HG02798 (cell line): ENCODE data around the gene LMO7.
"Not testable (repeated sequence)": the region's sequence is repeated elsewhere in the genome, so short reads cannot be mapped to it uniquely, and the experiment has no call there.

Source experiments
- ATAC-seq: cut with Tn5 transposase; IDR thresholded peaks from one replicate; pipeline ENCODE4 v1.9.1; 2021; ENCODE audit warnings: mild to moderate bottlenecking; ENCODE audit not compliant: unreplicated experiment, poor library complexity

Gene LMO7

GRCh38 chr13:75645141-75645540 is 9.0 kb downstream of the LMO7 start:
- ATAC-seq, result no peak

- peak; percentile 83 for ATAC-seq
These were observed 11.1 kb downstream of the LMO7 start for GRCh38 chr13:75647126-75647784.

GRCh38 chr13:75648446-75648845 is 12.3 kb downstream of the LMO7 start:
- ATAC-seq, result no peak

GRCh38 chr13:75651013-75651412 is 14.9 kb downstream of the LMO7 start:
- no peak for ATAC-seq

DNA sequence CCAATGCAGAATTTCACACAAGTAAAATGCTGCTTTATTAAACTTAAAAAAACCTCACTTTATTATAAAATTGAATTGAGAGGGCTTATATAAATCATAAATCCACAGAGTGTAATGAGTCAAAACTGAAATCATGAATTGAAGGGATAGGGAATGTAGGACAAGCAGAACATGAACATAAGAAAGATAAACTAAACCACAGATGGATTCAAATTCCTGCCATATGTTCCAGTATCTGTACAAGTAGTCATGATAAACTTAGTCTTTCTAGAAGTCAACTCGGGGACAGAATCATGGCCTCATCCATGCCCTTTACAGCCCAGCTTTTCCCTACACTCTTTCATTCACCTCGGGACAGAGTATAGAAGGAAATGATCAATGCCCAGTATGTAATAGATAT is 16.6 kb downstream of the LMO7 start:
- no peak for ATAC-seq

DNA sequence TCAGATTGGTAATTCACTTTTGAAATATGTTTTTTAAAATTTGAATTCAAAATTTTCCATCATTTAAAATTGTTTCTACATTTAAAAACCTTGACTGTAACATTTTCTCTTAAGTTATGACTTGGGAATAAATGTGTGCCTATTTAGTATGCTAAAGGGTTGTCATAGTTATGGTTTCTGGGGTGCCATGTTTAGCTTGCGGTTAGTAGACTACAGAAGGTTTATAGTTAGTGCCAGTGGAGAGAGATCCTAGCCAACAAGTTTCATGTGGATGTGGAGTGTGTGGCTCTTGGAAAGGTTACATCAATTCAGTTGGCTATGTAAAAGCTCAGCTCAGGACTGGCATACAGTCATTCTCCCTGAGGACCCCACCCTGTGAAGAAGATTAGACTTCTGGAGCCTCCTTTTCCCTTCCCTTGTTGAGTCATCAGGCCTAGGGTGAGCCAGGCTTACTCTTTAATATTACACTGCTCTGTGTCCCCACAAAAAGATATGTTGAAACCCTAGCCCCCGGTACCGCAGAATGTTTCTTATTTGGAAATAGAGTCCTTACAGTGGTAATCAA is 20.4 kb downstream of the LMO7 start:
- ATAC-seq, result no peak

DNA sequence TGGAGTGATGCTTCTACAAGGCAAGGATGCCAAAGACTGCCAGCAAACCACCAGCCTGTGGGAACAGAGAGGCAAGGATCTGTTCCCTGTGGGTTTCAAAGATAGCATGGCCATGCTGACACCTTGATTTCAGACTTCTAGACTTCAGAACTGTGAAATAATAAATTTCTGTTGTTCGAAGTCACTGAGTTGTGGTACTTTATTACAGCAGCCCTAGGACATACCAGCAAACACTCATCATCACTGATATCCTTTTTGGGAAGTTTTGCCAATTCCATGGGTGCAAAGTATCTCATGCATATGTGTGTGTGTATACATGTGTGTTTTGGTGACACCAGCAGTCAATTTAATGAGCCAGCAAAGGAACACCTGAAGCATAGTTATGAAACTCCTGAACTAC is 21.0 kb downstream of the LMO7 start:
- no peak for ATAC-seq

DNA sequence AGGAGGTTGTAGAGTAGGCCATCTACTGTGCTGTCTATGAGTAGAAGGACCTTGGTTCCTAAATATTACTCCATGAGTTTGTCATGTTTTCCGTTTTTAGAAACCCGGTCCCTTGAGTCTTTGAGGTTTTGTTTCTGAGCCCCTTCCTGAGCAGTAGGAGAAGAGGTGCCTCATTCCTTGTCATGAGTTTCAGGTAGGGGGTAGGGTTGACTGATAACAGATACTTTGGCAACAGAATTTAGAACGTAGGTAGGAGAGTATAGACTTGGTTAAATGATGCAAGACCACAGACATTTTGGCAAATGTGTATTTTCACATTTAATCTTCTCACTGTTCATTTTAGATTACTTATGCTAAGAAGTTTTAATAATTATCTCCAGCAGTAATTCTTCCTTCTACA is 24.6 kb downstream of the LMO7 start:
- no peak for ATAC-seq

GRCh38 chr13:75661443-75661842 is 25.3 kb downstream of the LMO7 start:
- peak; percentile 29 for ATAC-seq

DNA sequence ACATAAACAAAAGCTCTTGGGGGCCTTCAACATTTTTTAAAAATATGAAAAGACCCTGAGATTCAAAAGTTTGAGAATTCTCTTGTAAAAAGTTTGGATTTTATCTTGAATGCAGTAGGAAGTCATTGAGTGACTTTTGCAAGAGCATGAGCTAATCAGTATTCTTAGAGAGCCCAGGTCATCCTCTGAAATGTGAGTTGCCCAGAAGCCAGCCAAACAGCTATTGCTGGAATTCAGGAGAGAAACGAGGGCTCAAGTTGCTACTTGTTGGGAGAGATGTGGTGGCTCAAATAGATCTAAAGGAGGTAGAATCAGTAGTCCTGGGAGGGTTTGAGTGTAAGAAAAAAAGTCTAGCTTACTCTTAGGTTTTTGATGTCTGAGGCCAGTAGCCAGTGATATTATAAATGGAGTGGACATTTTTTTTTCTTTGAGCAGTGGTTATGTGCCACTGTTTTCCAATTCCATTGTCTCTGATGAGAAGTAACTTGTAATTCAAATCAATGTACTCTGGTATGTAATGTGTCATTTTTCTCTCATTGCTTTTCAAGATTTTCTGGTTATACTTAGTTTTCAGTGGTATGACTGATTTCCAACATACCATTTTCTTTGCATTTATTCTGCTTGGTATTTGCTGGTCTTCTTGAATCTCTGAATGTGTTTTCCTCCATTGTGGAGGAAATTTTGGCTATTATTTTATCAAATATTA is 30.7 kb downstream of the LMO7 start:
- no peak for ATAC-seq

- ATAC-seq, result no peak
These were observed 33.6 kb downstream of the LMO7 start for GRCh38 chr13:75669706-75670105.

GRCh38 chr13:75670496-75670895 is 34.4 kb downstream of the LMO7 start:
- ATAC-seq, result no peak

- ATAC-seq, result no peak
These were observed 39.3 kb downstream of the LMO7 start for GRCh38 chr13:75675421-75675820.

- ATAC-seq, result no peak
These were observed 43.3 kb downstream of the LMO7 start for GRCh38 chr13:75679459-75679858.

DNA sequence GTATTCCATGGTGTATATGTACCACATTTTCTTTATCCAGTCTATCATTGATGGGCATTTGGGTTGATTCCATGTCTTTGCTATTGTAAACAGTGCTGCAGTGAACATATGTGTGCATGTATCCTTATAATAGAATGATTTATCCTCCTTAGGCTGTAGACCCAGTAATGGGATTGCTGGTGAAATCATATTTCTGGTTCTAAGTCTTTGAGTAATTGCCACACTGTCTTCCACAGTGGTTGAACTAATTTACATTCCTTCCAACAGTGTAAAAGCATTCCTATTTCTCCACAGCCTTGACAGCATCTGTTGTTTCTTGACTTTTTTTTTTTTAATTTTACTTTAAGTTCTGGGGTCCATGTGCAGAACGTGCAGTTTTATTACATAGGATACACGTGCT is 44.1 kb downstream of the LMO7 start:
- not testable (repeated sequence) for ATAC-seq

- no peak for ATAC-seq
These were observed 46.2 kb downstream of the LMO7 start for GRCh38 chr13:75682326-75682725.

- ATAC-seq, result peak; percentile 53
These were observed 49.1 kb downstream of the LMO7 start for GRCh38 chr13:75685239-75685697.

DNA sequence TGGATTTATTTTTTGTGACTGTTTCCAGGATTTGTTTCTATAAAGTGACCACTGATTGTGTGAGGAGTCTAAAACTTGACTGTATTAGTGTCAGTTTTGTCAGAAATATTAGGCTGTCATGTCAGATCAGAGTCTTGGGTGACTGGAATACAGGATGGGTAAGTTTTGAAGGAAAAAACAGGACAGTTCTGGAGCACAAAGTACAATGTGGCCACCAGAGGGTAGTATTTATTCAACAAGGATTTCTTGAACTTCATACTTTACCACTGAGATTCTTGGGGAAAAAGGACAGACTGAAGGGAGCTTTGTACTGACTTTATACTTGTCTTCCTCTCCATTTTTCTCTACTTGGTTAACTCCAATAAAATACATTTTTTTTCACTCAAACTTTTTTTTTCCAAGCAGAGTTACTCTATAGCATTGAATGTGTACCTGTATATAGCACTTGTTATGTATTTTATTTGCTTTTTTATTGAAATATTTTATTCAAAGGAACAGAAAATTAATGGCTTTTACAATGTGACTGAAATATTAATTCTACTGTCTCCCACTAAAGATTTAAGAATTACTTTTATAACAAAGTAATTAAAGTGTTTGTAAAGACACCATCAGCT is 51.1 kb downstream of the LMO7 start:
- ATAC-seq, result no peak

DNA sequence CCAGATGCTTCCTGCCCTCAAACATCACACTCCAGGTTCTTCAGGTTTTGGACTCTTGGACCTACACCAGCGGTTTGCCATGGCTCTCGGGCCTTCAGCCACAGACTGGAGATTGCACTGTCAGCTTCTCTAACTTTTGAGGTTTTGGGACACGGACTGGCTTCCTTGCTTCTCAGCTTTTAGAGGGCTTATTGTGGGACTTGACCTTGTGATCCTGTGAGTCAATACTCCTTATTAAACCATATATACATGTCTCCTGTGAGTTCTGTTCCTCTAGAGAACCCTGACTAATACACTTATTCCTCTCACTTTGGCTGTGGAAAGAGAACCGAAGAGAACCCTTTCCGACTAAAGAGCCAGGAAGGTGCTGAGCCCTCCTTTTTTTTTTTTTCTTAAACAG is 53.6 kb downstream of the LMO7 start:
- ATAC-seq, result no peak

DNA sequence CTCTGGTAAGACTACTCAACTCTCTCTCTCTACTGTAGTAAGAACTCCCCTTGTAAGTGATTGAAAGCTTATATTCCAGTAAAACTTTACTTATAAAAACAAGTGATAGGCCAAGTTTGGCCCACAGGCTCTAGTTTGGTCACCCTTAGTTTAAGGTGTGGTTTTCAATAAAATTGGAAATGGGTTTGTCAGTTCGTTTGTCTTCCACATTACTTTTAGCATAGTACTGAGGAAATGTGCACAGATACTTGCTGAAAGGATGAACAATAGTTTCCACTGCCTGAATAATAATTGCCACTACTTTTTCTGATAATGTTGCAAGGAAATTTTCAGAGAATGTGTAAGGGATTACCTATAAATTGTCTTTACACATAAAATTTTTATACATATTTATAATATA is 54.5 kb downstream of the LMO7 start:
- no peak for ATAC-seq

GRCh38 chr13:75691183-75691582 is 55.1 kb downstream of the LMO7 start:
- ATAC-seq, result no peak
